DND-41 (cell line): ENCODE results near the gene DDX51.

Experiments used
- ATAC-seq: fragments of 200-7000 bp; cut with Tn5 transposase; 3 replicates; pipeline ENCODE4 v1.9.1; 2021; ENCODE audit warnings: low read depth; ENCODE audit not compliant: insufficient read depth
- DNase-seq: peaks from one replicate; pipeline ENCODE4 v3.0.0-alpha.2; 2020
- H2AFZ ChIP-seq: 2 replicates; pipeline ENCODE4 v1.6.0; 2012; ENCODE audit warnings: low read depth, low read length
- H3K27ac ChIP-seq: 2 replicates; pipeline ENCODE4 v1.5.1; 2012; ENCODE audit warnings: low read length, inconsistent platforms
- H3K27me3 ChIP-seq: fragments of 200-600 bp; sonication (generic); 2 replicates; pipeline ENCODE4 v1.6.0; 2012; ENCODE audit warnings: low read length, mild to moderate bottlenecking, inconsistent platforms; ENCODE audit not compliant: insufficient read depth, poor library complexity
- H3K36me3 ChIP-seq: 2 replicates; pipeline ENCODE4 v1.5.1; 2012; ENCODE audit warnings: low read length, inconsistent platforms; ENCODE audit not compliant: insufficient read depth
- H3K4me1 ChIP-seq: 2 replicates; pipeline ENCODE4 v1.5.1; 2012; ENCODE audit warnings: mild to moderate bottlenecking, low read length; ENCODE audit not compliant: insufficient read depth
- H3K4me2 ChIP-seq: 2 replicates; pipeline ENCODE4 v1.6.0; 2012; ENCODE audit warnings: mild to moderate bottlenecking, moderate library complexity, low read length, inconsistent platforms; ENCODE audit not compliant: insufficient read depth
- H3K4me3 ChIP-seq, 2 experiments: fragments of 200-600 bp in 1 of 2; shearing (Covaris generic) in 1 of 2; 2 replicates each; pipeline ENCODE4 v1.5.1; 2012 to 2016; ENCODE audit warnings: inconsistent platforms in 2 of 2, low read length in 2 of 2, mild to moderate bottlenecking in 2 of 2, low read depth in 1 of 2, moderate library complexity in 1 of 2
- H3K79me2 ChIP-seq: 2 replicates; pipeline ENCODE4 v1.6.0; 2012; ENCODE audit warnings: low read length, inconsistent platforms; ENCODE audit not compliant: insufficient read depth
- H3K9ac ChIP-seq: 2 replicates; pipeline ENCODE4 v1.6.0; 2012; ENCODE audit warnings: low read depth, mild to moderate bottlenecking, inconsistent platforms, low read length, moderate library complexity
- H3K9me3 ChIP-seq: 2 replicates; pipeline ENCODE4 v1.5.1; 2012; ENCODE audit warnings: low read length, moderate library complexity, mild to moderate bottlenecking, inconsistent platforms; ENCODE audit not compliant: insufficient read depth, severe bottlenecking
- H4K20me1 ChIP-seq: 2 replicates; pipeline ENCODE4 v1.6.0; 2012; ENCODE audit warnings: low read length; ENCODE audit not compliant: insufficient read depth
- EZH2 ChIP-seq: IDR thresholded peaks from 3 replicates; pipeline ENCODE4 v1.6.1; 2012; ENCODE audit warnings: borderline replicate concordance, low read depth, mild to moderate bottlenecking, moderate library complexity, low read length, inconsistent platforms; ENCODE audit not compliant: severe bottlenecking
- TF ChIP-seq, protein P1 (sequence below): IDR thresholded peaks from 2 replicates; pipeline ENCODE4 v1.5.1; 2012; ENCODE audit warnings: borderline replicate concordance, low read length, moderate library complexity, mild to moderate bottlenecking; ENCODE audit not compliant: poor library complexity, severe bottlenecking; ENCODE audit errors: extremely low read depth

The DDX51 gene

GRCh38 chr12:132176920-132177551, 32.9 kb upstream of the DDX51 start:
- no peak for TF ChIP-seq EZH2
- TF ChIP-seq, protein P1, sequence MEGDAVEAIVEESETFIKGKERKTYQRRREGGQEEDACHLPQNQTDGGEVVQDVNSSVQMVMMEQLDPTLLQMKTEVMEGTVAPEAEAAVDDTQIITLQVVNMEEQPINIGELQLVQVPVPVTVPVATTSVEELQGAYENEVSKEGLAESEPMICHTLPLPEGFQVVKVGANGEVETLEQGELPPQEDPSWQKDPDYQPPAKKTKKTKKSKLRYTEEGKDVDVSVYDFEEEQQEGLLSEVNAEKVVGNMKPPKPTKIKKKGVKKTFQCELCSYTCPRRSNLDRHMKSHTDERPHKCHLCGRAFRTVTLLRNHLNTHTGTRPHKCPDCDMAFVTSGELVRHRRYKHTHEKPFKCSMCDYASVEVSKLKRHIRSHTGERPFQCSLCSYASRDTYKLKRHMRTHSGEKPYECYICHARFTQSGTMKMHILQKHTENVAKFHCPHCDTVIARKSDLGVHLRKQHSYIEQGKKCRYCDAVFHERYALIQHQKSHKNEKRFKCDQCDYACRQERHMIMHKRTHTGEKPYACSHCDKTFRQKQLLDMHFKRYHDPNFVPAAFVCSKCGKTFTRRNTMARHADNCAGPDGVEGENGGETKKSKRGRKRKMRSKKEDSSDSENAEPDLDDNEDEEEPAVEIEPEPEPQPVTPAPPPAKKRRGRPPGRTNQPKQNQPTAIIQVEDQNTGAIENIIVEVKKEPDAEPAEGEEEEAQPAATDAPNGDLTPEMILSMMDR, result no peak
- no peaks in the 10 kb centered on the region for H3K79me2 ChIP-seq
- H3K9me3 ChIP-seq, result no peaks in the 10 kb centered on the region
- no peak overlapping the region for H3K4me2 ChIP-seq
- H3K27ac ChIP-seq, result no peak overlapping the region
- H4K20me1 ChIP-seq, result no peaks in the 10 kb centered on the region
- H3K4me1 ChIP-seq, result peaks cover 14% of the 10 kb centered on the region
- no peak overlapping the region for H3K4me3 ChIP-seq
- no peak overlapping the region for H2AFZ ChIP-seq
- H3K9ac ChIP-seq, result no peak overlapping the region
- DNase-seq (no peak), ATAC-seq (no peak)
- no peaks in the 10 kb centered on the region for H3K27me3 ChIP-seq
- H3K36me3 ChIP-seq, result no peaks in the 10 kb centered on the region

DNA sequence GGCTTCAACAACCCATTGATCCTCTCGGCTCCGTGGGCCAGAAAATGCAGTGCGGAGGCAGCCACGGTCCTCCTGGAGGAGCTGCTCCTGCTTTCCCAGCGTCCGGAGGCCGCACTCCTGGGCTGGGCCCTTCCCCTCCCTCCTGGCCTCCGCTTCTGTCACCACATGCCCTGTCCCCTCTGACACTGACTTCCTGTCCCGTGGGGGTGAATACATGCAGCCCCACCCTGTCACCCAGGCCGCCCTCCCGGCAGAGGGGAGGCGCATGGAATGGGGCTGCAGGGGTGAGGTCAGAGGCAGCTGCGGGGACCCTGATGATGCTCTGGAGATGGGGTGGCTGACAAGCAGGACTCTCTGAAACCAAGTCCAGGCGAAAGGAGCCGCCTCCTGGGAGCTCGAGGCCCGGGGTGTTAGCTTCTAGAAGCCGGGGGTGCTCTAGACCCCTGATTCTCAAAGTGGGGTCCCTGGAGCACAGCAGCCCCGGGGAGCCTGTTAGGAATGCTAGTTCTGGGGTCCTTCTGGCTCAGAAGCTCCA, 32.3 kb upstream of the DDX51 start:
- no peak overlapping the region for H3K4me2 ChIP-seq

DNA sequence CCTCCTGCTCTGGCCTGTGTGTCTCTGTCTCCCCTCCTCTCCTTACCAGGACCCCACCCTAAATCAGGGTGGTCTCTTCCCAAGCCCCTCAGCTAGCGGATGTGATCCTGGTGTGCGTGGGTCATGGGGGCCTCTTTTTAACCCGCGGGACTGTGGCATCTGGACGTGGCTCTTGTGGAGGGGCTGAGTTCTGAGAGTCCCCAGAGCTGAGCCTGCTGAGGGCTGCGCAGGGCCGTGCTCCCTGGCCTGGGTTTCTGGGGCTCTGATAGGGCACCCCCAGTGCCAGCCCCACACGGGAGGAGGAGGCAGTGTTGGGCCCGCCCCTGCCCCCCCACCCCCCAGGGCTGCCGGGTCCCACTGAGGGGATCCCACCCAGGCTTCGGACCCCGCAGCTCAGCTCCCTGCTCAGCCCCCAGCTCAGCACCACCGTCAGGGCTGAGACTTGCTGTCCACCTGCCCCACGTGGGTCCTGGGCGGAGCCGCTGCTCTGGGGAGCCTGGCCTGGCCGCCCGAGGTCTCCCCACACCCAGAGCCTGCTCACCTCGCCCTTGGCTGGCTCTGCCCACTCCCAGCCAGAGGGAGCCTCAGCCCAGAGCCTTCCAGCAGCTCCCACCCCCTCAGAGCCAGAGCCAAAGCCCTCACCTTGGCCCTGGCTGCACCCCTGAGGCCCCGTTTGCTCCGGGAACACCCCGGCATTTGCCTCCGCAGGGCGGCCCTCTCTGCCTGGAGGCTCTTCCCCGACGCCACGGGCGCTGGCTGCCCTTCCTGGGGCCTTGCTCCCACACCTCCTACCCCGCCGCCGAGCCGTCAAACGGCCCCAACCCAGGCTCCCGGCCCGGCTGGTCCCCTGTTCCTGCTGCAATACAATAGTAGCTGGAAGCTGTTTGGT, 31.6 kb upstream of the DDX51 start:
- Histone ChIP-seq H3K4me2 (no peak overlapping the region), H3K9me3 (no peaks in the 10 kb centered on the region), H3K27ac (no peak overlapping the region), H2AFZ (no peak overlapping the region), H3K4me3 (no peak overlapping the region), H3K36me3 (no peaks in the 10 kb centered on the region), H3K27me3 (no peaks in the 10 kb centered on the region), H3K9ac (no peak overlapping the region), H3K4me1 (peaks cover 14% of the 10 kb centered on the region), H4K20me1 (no peaks in the 10 kb centered on the region), H3K79me2 (no peaks in the 10 kb centered on the region)
- ATAC-seq (no peak), DNase-seq (no peak)
- TF ChIP-seq, protein P1, result no peak
- TF ChIP-seq EZH2, result no peak

More for the DNA sequence above, 32.3 kb upstream of the DDX51 start:
- Histone ChIP-seq H2AFZ (no peak overlapping the region), H3K9me3 (no peaks in the 10 kb centered on the region), H3K4me3 (no peak overlapping the region), H3K27ac (no peak overlapping the region), H3K4me1 (peaks cover 14% of the 10 kb centered on the region), H3K36me3 (no peaks in the 10 kb centered on the region), H3K27me3 (no peaks in the 10 kb centered on the region), H3K79me2 (no peaks in the 10 kb centered on the region), H3K9ac (no peak overlapping the region), H4K20me1 (no peaks in the 10 kb centered on the region)
- ATAC-seq, result no peak
- no peak for DNase-seq
- no peak for TF ChIP-seq EZH2
- TF ChIP-seq, protein P1, result no peak
